Thyroid gland (tissue), 4 donors: Measurements from ENCODE around the gene PLS3.

ENCODE experiments used
- POLR2A ChIP-seq, 2 donors: fragments of 450-650 bp; IDR thresholded peaks; one replicate each; pipeline ENCODE4 v1.6.1; 2017; ENCODE audit warnings: antibody characterized with exemption in 2 of 2, mild to moderate bottlenecking in 2 of 2, moderate library complexity in 1 of 2
- TF ChIP-seq, protein P1 (sequence below), 6 experiments: fragments of 200-600 bp in 3 of 6; fragments of 450-650 bp in 3 of 6; sonication (generic) in 3 of 6; IDR thresholded peaks; one replicate each; pipeline ENCODE4 v1.5.1; 2016 to 2019; ENCODE audit warnings: antibody characterized with exemption in 6 of 6, mild to moderate bottlenecking in 2 of 6, inconsistent platforms in 1 of 6, moderate library complexity in 1 of 6

DNA sequence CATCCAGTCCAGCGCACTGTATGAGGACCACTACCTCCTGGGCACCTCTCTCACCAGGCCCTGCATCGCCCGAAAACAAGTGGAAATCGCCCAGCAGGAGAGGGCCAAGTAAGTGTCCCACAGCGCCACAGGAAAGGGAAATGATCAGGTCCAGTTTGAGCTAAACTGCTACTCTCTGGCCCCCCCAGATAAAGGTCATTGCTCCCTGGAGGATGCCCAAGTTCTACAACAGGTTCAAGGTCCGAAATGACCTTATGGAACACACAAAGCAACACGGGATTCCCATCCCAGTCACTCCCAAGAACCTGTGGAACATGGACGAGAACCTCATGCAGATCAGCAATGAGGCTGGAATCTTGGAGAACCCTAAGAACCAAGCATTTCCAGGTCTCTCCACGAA, 104.1 kb downstream of the PLS3 start:
- TF ChIP-seq, protein P1, sequence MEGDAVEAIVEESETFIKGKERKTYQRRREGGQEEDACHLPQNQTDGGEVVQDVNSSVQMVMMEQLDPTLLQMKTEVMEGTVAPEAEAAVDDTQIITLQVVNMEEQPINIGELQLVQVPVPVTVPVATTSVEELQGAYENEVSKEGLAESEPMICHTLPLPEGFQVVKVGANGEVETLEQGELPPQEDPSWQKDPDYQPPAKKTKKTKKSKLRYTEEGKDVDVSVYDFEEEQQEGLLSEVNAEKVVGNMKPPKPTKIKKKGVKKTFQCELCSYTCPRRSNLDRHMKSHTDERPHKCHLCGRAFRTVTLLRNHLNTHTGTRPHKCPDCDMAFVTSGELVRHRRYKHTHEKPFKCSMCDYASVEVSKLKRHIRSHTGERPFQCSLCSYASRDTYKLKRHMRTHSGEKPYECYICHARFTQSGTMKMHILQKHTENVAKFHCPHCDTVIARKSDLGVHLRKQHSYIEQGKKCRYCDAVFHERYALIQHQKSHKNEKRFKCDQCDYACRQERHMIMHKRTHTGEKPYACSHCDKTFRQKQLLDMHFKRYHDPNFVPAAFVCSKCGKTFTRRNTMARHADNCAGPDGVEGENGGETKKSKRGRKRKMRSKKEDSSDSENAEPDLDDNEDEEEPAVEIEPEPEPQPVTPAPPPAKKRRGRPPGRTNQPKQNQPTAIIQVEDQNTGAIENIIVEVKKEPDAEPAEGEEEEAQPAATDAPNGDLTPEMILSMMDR (IDR thresholded peaks at IDR 0.05), result no peak
- no peak for TF ChIP-seq POLR2A (IDR thresholded peaks at IDR 0.05)
